C4-2B (cell line): ENCODE measurements around the gene PFN1.

Experiments used
- H3K27ac ChIP-seq: fragments of 450-650 bp; 2 replicates; pipeline ENCODE4 v1.5.1; 2017
- CTCF ChIP-seq: fragments of 450-650 bp; conservative IDR thresholded peaks from 2 replicates; pipeline ENCODE4 v1.5.1; 2017; ENCODE audit warnings: mild to moderate bottlenecking
- ZFX ChIP-seq: fragments of 450-650 bp; IDR thresholded peaks from 2 replicates; pipeline ENCODE4 v1.6.1; 2017

PFN1 gene

GRCh38 chr17:4901108-4901647, 47.2 kb downstream of the PFN1 start:
- no peak overlapping the region for H3K27ac ChIP-seq
- TF ChIP-seq ZFX (no peak), CTCF (no peak)

DNA sequence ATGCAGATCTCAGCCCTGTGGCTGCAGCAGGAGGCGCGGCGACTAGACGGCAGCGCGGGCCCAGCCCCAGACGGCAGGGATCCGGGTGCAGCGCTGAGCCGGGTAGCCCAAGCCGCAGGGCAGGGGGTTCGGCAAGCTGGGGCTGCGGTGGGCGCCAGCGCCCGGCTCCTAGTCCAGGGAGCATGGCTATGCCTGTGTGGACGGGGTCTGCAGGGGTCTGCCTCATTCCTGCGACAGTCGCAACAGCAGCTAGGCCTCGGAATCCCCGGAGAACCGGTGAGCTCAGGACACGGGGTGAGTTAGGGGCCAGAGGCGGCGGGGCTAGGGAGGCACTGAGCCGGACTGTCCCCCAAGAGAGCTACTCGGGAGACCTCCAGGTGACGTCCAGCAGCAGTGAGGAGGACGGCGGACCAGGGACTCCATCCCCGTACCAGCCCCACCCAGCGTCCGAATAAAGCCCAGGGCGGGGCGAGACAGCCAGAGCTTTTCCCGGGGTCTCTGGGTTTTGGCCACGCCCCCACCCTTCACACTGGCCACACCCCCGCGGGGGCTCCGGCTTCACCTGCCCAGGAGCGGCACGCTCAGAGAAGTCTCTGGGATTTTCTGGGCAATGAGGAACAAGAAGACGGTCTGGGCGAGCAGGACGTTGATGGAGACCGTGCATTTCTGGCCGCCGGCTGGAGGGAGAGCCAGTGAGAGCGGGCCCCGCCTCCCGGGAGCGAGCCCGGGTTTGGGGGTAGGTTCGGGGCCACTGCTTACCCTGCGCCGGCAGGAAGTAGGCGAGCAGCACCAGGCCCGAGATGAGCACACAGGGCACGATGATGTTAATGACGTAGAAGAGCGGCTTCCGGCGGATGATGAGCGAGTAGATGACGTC, 47.9 kb downstream of the PFN1 start:
- H3K27ac ChIP-seq = no peak overlapping the region
- no peak for TF ChIP-seq ZFX
- TF ChIP-seq CTCF = no peak

- no peak for TF ChIP-seq ZFX
- TF ChIP-seq CTCF = no peak
- peak within 1 kb of the TSS; percentile 3; the same call in 1 of the 2 replicates for H3K27ac ChIP-seq
Observed at GRCh38 chr17:4899341-4900230, 48.7 kb downstream of the PFN1 start, which contains the start of gene C17orf107. TSS of gene C17orf107 (plus strand) at chr17:4899536. CDS start at chr17:4899763, 227 bp downstream.

GRCh38 chr17:4898927-4899326, 49.4 kb downstream of the PFN1 start:
- H3K27ac ChIP-seq = no peak overlapping the region
- TF ChIP-seq CTCF = no peak
- no peak; the same call in 1 of the 2 replicates for TF ChIP-seq ZFX

- H3K27ac ChIP-seq = 0 out of 2 replicates have a peak overlapping the region, but pooled peaks have one; percentile 3
- no peak for TF ChIP-seq ZFX
Observed at GRCh38 chr17:4898351-4898750, 50.0 kb downstream of the PFN1 start.

GRCh38 chr17:4897785-4898184, 50.5 kb downstream of the PFN1 start:
- no peak for TF ChIP-seq CTCF
- TF ChIP-seq ZFX = no peak
- 0 out of 2 replicates have a peak overlapping the region, but pooled peaks have one; percentile 3 for H3K27ac ChIP-seq

- no peak for TF ChIP-seq CTCF
- no peak for TF ChIP-seq ZFX
- H3K27ac ChIP-seq = no peak overlapping the region
Observed at GRCh38 chr17:4897198-4897687, 51.1 kb downstream of the PFN1 start.
